ENCODE measurements around the gene CEP70.
"Not testable (repeated sequence)": the region's sequence is repeated elsewhere in the genome, so short reads cannot be mapped to it uniquely, and the experiment has no call there.

The CEP70 gene

GRCh38 chr3:138507524-138507923 lies 86.5 kb downstream of the CEP70 start:
- DNase-seq = no peak

DNA sequence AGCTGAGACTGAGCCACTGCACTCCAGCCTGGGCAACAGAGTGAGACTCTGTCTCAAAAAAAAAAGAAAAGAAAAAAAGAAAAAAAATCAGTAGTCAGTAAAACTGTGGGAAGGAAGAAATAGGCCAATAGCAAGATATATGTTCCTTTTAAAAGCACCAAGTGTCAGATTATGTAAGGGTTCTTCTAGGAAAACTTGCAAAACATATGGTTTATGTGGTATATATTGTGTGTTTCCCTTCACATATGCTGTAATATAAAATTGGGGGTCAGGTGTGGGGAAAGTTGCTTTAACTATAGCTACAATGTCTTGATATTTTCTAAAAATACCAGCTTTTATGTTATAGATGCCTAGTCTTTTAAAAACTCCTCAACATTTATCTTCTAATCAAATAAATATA lies 95.1 kb downstream of the CEP70 start:
- no peak for DNase-seq

DNA sequence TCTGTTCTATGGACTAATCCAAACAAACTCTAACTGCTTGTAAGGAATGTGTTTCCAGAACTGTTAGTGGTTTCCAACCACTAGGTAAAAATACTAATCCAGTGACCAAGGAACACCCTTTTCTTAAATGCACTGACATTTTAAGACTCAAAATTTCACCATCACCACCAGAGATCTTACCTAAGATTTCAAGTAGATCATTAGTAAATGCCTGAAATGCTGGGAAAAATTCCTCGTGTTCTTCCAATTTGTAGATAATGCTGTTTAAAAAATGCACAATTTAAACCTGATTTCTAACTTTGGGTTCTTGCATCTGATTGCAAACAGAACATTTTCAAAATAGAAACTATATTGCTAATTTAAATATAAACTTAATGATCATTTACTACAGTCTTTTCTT lies 96.2 kb downstream of the CEP70 start:
- no peak for DNase-seq

DNA sequence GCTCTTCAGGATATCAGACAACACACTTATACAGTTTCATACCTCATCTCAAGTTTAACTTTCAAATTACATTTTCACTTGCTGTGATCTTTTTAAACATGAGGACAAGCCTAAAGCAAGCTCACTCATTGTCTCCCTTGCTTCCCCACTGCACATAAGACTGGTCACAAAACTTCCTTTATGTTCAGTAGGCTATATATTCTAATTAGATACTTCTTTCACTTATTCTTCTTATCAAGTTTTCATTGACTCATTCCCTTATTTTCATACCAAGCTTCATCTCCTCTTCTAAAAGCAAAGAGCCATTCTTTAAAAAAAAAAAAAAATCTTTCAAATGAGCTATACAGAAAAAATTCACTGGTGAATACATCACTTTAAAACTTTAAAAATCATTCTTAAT lies 97.0 kb downstream of the CEP70 start:
- no peak for DNase-seq

- DNase-seq = no peak
These were observed 97.6 kb downstream of the CEP70 start for GRCh38 chr3:138496436-138496835.

DNA sequence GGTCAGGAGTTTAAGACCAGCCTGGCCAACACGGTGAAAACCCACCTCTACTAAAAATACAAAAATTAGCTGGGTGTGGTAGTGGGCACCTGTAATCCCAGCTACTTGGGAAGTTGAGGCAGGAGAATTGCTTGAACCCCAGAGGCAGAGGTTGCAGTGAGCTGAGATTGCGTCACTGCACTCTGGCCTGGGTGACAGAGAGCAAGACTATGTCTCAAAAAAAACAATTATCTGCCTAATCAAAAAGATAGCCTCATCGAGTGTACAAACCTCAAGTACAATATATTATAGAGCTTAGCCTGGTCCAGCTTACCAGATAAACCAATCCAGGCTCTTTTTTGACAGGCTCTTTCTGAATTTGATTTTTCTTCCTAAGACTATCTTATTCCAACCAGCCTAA lies 98.4 kb downstream of the CEP70 start:
- not testable (repeated sequence) for DNase-seq

DNA sequence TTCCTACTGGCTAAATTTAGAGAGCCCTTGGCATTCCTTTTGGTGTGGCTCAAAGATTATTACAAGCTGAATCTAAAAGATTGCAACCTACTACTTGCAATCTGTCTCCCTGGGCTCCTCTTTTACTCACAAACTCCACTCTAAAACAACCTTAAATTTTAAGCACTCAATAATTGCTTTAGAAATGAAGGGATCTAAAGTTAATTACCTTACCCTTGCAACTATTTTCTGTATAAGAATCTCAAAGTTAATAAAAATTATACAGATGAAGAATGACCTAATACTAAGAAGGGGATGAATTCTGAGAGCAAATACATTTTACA lies 99.5 kb downstream of the CEP70 start:
- DNase-seq = no peak

DNA sequence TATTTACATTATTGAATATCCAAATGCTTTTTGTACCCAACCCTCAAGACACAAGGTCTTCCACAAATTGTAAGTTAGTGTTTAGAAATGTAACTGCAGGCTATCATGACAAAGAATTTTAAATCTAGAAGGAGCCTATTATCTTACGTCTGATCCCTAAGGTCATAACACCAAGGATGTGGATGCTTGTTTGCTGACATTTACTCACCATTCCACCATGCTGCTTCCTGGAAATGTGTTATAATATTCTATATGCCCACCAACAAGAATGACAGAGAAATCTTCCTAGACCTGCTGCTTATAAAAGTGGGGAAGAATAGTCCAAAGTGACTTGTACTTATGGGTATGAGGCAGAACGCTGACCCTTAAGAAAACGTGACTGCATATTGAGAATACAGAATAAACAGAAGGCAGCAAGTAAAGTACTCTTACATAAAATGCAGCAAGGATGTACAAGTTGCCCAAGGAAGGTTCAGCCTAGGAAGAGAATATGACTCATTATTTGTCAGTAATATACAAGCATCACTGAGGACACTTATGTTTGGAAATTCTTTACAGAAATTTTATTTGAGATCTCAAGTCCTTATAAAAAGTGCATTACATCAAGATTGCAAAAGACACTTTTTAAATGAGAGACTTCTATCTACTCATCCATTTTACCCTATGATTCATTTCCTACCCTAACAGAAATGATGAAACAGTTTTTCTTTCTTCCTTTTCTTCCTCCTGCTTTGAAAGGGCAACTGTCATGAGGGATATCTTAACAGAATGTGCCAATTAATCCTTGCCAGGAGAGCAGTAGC lies 100.1 kb downstream of the CEP70 start:
- DNase-seq = peak; percentile 57 to 66

DNA sequence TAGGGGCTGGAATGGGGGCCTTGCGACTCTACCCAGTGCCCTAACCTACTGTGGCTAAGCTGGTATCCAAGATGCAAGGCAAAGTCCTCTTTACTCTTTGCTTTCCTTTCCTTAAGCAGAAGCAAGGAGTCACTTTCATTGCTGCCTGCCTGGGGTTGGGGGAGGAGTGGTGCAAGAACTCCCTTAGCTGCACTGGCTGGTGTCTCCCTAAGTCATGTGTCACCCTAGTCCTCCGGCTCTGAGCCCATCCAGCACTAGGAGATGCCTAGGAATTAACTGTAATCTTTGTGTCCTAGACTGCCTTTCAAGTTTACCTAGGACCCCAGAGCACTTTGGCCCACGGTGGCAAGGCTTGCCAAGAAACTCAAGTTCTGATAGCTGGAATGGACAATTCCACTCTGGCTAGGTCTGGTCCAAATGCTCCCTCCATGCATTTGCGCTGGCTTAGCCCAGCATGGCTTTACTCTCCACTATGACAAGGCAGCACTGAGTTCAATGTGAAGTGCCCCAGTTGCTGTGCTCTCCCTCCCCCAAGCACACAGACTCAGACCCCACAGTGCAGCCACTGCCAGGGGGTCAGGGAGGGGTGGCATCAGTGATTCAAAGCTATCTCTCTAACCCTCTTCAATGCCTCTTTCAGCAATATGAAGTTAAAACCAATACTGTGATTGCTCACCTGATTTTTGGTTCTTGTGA lies 100.9 kb downstream of the CEP70 start:
- peak in 1 of 2 donors; percentile 7 for DNase-seq

GRCh38 chr3:138491971-138492370 lies 102.1 kb downstream of the CEP70 start:
- no peak for DNase-seq

GRCh38 chr3:138486580-138486979 lies 107.5 kb downstream of the CEP70 start:
- DNase-seq = not testable (repeated sequence)

- DNase-seq = not testable (repeated sequence)
These were observed 109.4 kb downstream of the CEP70 start for GRCh38 chr3:138484672-138485071.

DNA sequence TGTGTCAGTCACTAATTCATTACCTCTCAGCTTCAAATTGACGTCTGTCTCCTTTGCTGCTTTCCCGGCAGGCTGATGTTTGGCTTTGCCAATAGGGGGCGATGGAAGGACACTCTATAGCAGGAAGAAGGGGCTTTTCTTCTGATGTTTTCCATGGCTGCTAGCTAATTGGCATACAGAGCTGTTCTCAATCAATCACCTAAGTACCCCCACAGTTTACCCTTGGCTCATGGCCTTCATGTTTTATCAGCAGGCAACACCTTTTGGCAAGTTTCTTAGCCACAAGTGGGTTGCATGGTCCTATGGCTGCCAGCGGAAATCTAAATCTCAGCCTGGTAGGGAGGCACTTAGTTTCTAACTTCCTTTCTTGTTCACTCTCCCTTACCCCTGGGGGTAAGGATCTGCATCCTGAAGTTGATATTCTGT lies 114.6 kb downstream of the CEP70 start:
- DNase-seq = peak; percentile 16 to 68

GRCh38 chr3:138477801-138478200 lies 116.3 kb downstream of the CEP70 start:
- no peak for DNase-seq

GRCh38 chr3:138477120-138477519 lies 116.9 kb downstream of the CEP70 start:
- DNase-seq = no peak

DNA sequence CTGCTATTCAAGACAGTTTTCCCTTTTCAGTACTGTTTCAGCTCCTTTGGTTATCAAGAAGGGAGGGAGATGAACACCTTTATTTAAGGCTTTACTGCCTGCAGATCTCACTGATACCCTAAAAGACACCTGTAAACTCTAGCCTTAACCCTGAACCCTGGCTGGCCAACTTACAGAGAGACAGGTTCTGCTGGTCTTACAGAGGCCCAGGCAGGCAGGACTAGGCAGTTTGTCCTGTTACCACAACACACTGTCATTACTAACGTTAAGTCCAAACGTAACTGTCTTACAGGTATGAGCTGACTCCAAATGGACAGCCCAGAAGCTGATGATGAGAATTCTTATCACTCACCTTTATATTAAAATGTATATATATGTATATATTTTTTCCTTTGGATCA lies 117.5 kb downstream of the CEP70 start:
- DNase-seq = no peak

GRCh38 chr3:138474163-138474562 lies 119.9 kb downstream of the CEP70 start:
- no peak for DNase-seq

- no peak for DNase-seq
These were observed 120.7 kb downstream of the CEP70 start for GRCh38 chr3:138473391-138473790.

GRCh38 chr3:138472141-138472825 lies 121.8 kb downstream of the CEP70 start:
- DNase-seq = no peak

DNA sequence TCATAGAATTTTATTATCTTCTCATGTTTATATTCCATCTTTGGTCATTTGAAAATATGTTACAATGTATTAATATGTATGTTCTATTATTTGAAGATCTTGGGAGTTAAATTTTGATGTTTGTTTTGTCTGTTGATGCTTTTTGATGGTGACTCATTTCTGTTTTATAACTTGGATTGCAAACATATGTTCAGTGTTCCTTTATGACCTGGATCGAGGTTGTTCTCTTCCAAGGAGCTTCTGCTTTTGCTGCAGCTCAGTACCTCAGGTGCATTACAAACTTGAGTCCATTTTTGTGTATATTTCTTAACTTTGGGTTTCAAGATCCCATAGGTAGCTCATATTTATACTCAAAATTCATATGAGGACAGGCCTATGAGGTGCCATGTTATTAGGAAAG lies 122.6 kb downstream of the CEP70 start:
- no peak for DNase-seq

GRCh38 chr3:138470687-138471086 lies 123.4 kb downstream of the CEP70 start:
- DNase-seq = no peak

DNA sequence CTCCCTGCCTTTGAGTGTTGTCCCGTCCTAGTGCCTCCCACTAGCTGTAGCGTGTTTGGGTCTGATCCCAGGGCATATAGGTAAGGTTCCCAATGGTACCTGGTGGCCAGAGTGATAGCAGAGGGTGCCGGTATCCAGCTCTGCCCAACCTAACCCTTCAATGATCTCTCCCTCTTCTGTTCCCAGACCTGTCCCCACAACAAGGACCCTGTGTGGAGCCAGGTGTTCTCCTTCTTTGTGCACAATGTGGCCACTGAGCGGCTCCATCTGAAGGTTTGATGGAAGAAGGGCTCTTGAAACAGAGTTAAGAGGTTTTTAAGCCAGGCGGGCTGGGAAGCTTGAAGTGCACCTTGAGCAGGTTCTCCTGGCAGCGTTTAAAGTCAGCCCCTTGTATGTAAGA lies 124.2 kb downstream of the CEP70 start:
- DNase-seq = no peak

DNA sequence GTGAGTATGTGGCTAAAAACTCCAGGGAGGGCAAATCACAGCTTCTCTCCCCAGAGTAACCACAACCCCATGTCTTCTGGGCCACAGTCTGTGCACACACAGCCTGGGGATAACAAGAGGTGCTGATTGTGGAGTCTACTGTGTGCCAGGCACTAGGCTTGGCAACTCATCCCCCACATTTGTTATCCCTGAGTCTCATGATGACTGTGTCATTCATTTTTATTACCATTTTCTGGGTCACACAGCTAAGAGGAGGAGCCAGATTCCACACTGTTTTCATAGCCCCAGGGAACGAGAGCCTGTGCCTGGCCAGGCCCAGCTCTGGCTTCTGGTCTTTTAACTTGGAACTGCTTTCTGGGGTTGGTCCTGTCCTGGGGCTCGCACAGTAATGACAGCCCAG lies 125.2 kb downstream of the CEP70 start:
- no peak for DNase-seq

- no peak for DNase-seq
These were observed 125.6 kb downstream of the CEP70 start for GRCh38 chr3:138468451-138468850.
